Nephron (organoid): Measurements from ENCODE around the gene PTGER2.

Experiments
- H3K27ac Mint-ChIP-seq, 3 experiments: 2 replicates each; pipeline ENCODE4 v1.8.0; 2020; ENCODE audit warnings: mixed read lengths in 3 of 3, mild to moderate bottlenecking in 2 of 3, moderate library complexity in 1 of 3
- H3K27me3 Mint-ChIP-seq: 2 replicates; pipeline ENCODE4 v1.8.0; 2021; ENCODE audit warnings: low read depth, mild to moderate bottlenecking, moderate library complexity, mixed read lengths
- H3K36me3 Mint-ChIP-seq: 2 replicates; pipeline ENCODE4 v1.8.0; 2020; ENCODE audit warnings: low read depth, mixed read lengths
- H3K4me1 Mint-ChIP-seq: 2 replicates; pipeline ENCODE4 v1.8.0; 2020; ENCODE audit warnings: mixed read lengths
- H3K4me3 Mint-ChIP-seq, 3 experiments: 2 replicates each; pipeline ENCODE4 v1.8.0; 2020; ENCODE audit warnings: mild to moderate bottlenecking in 3 of 3, mixed read lengths in 3 of 3, moderate library complexity in 2 of 3
- H3K9me3 Mint-ChIP-seq: 2 replicates; pipeline ENCODE4 v1.8.0; 2020; ENCODE audit warnings: mixed read lengths
- CTCF ChIP-seq, 3 experiments: fragments of 200-600 bp; sonication (generic); IDR thresholded peaks; one replicate each; pipeline ENCODE4 v1.5.0; 2021; ENCODE audit warnings: antibody characterized with exemption in 3 of 3; ENCODE audit not compliant: unreplicated experiment in 3 of 3

Gene PTGER2

GRCh38 chr14:52313903-52314594 is at the start of gene PTGER2:
Gene PTGER2 (plus strand): TSS chr14:52314312. CDS start chr14:52314549, 237 bp downstream.
- no peaks in the 10 kb centered on the region for H3K36me3 Mint-ChIP-seq
- TF ChIP-seq CTCF (IDR thresholded peaks at IDR 0.05; ENCODE audit: unreplicated experiment in 3 of 3) = no peak
- peaks cover 37% of the 10 kb centered on the region for H3K4me1 Mint-ChIP-seq
- peak within 1 kb of the TSS; percentile 89 to 93 (median 90) for H3K4me3 Mint-ChIP-seq
- peak within 1 kb of the TSS; percentile 91 to 93 (median 91) for H3K27ac Mint-ChIP-seq
- H3K9me3 Mint-ChIP-seq = no peaks in the 10 kb centered on the region
- H3K27me3 Mint-ChIP-seq = peaks cover 53% of the 10 kb centered on the region

GRCh38 chr14:52265253-52265652 is 48.9 kb upstream of the PTGER2 start:
- peaks cover 33% of the 10 kb centered on the region for H3K4me1 Mint-ChIP-seq
- peaks cover 65% of the 10 kb centered on the region for H3K27me3 Mint-ChIP-seq
- no peak overlapping the region for H3K27ac Mint-ChIP-seq
- H3K36me3 Mint-ChIP-seq = no peaks in the 10 kb centered on the region
- peak overlapping the region in 1 of 3 experiments; percentile 8 for H3K4me3 Mint-ChIP-seq
- no peaks in the 10 kb centered on the region for H3K9me3 Mint-ChIP-seq
- TF ChIP-seq CTCF (IDR thresholded peaks at IDR 0.05; ENCODE audit: unreplicated experiment in 3 of 3) = no peak

GRCh38 chr14:52266179-52266578 is 47.9 kb upstream of the PTGER2 start:
- H3K4me3 Mint-ChIP-seq = peak overlapping the region in 2 of 3 experiments; percentile 10 to 81

GRCh38 chr14:52266782-52267181 is 47.3 kb upstream of the PTGER2 start:
- peak overlapping the region; percentile 34 to 81 (median 81) for H3K4me3 Mint-ChIP-seq
- no peak overlapping the region for H3K27ac Mint-ChIP-seq
- no peaks in the 10 kb centered on the region for H3K9me3 Mint-ChIP-seq
- peaks cover 79% of the 10 kb centered on the region for H3K27me3 Mint-ChIP-seq
- no peaks in the 10 kb centered on the region for H3K36me3 Mint-ChIP-seq
- TF ChIP-seq CTCF (IDR thresholded peaks at IDR 0.05; ENCODE audit: unreplicated experiment in 3 of 3) = no peak
- peaks cover 33% of the 10 kb centered on the region for H3K4me1 Mint-ChIP-seq

More at GRCh38 chr14:52266179-52266578, 47.9 kb upstream of the PTGER2 start:
- H3K27me3 Mint-ChIP-seq = peaks cover 75% of the 10 kb centered on the region
- H3K9me3 Mint-ChIP-seq = no peaks in the 10 kb centered on the region
- H3K36me3 Mint-ChIP-seq = no peaks in the 10 kb centered on the region
- TF ChIP-seq CTCF (IDR thresholded peaks at IDR 0.05; ENCODE audit: unreplicated experiment in 3 of 3) = no peak
- H3K4me1 Mint-ChIP-seq = peaks cover 33% of the 10 kb centered on the region
- peak overlapping the region in 1 of 3 experiments; percentile 6 for H3K27ac Mint-ChIP-seq

GRCh38 chr14:52267501-52268278 is 46.4 kb upstream of the PTGER2 start, which contains the start of gene PTGDR:
Gene PTGDR (plus strand): TSS chr14:52267698. CDS start chr14:52267815, 117 bp downstream.
- H3K4me3 Mint-ChIP-seq = peak within 1 kb of the TSS; percentile 81 to 86 (median 81)
- peaks cover 86% of the 10 kb centered on the region for H3K27me3 Mint-ChIP-seq
- peaks cover 33% of the 10 kb centered on the region for H3K4me1 Mint-ChIP-seq
- H3K36me3 Mint-ChIP-seq = no peaks in the 10 kb centered on the region
- no peak for TF ChIP-seq CTCF (IDR thresholded peaks at IDR 0.05; ENCODE audit: unreplicated experiment in 3 of 3)
- H3K27ac Mint-ChIP-seq = peak within 1 kb of the TSS in 1 of 3 experiments; percentile 6
- H3K9me3 Mint-ChIP-seq = no peaks in the 10 kb centered on the region
